NK-92 (cell line): ENCODE measurements around the gene SPAG16.
"Not testable (repeated sequence)": the region's sequence is repeated elsewhere in the genome, so short reads cannot be mapped to it uniquely, and the experiment has no call there.

ENCODE experiments used
- DNase-seq: peaks from one replicate; lab custom pipeline; 2025; ENCODE audit not compliant: unreplicated experiment; lab: John Stamatoyannopoulos, UW

SPAG16 gene

GRCh38 chr2:213688825-213689224, 404.6 kb downstream of the SPAG16 start:
- not testable (repeated sequence) for DNase-seq

GRCh38 chr2:213689585-213689984, 405.3 kb downstream of the SPAG16 start:
- DNase-seq: no peak

- no peak for DNase-seq
Observed at GRCh38 chr2:213691351-213691750, 407.1 kb downstream of the SPAG16 start.

- DNase-seq: no peak
Observed at GRCh38 chr2:213696442-213696841, 412.2 kb downstream of the SPAG16 start.

GRCh38 chr2:213701365-213701764, 417.1 kb downstream of the SPAG16 start:
- not testable (repeated sequence) for DNase-seq

GRCh38 chr2:213703406-213704098, 419.3 kb downstream of the SPAG16 start:
- DNase-seq: no peak

GRCh38 chr2:213710164-213710563, 425.9 kb downstream of the SPAG16 start:
- no peak for DNase-seq

- not testable (repeated sequence) for DNase-seq
Observed at GRCh38 chr2:213718411-213718810, 434.1 kb downstream of the SPAG16 start.

GRCh38 chr2:213722565-213722964, 438.3 kb downstream of the SPAG16 start:
- DNase-seq: no peak

GRCh38 chr2:213723041-213723560, 438.8 kb downstream of the SPAG16 start:
- no peak for DNase-seq

GRCh38 chr2:213723707-213724106, 439.4 kb downstream of the SPAG16 start:
- DNase-seq: no peak

GRCh38 chr2:213726101-213726500, 441.8 kb downstream of the SPAG16 start:
- DNase-seq: no peak

GRCh38 chr2:213733893-213734292, 449.6 kb downstream of the SPAG16 start:
- no peak for DNase-seq

GRCh38 chr2:213740453-213740852, 456.2 kb downstream of the SPAG16 start:
- DNase-seq: no peak

- no peak for DNase-seq
Observed at GRCh38 chr2:213751446-213751845, 467.2 kb downstream of the SPAG16 start.

GRCh38 chr2:213752575-213752974, 468.3 kb downstream of the SPAG16 start:
- no peak for DNase-seq

- DNase-seq: no peak
Observed at GRCh38 chr2:213757525-213757924, 473.3 kb downstream of the SPAG16 start.

GRCh38 chr2:213763354-213763753, 479.1 kb downstream of the SPAG16 start:
- no peak for DNase-seq

- no peak for DNase-seq
Observed at GRCh38 chr2:213763963-213764362, 479.7 kb downstream of the SPAG16 start.

- DNase-seq: no peak
Observed at GRCh38 chr2:213764849-213765248, 480.6 kb downstream of the SPAG16 start.

- DNase-seq: no peak
Observed at GRCh38 chr2:213766062-213766461, 481.8 kb downstream of the SPAG16 start.

GRCh38 chr2:213766465-213766901, 482.2 kb downstream of the SPAG16 start:
- no peak for DNase-seq

- DNase-seq: no peak
Observed at GRCh38 chr2:213787869-213788268, 503.6 kb downstream of the SPAG16 start.
